PC-3 (cell line): ENCODE data around the gene GFER. TPM values are rescaled to one million over a fixed set of nuclear protein-coding genes. Genes with fewer than 3 reads are reported as not detected.

ENCODE experiments used
- ATAC-seq: fragments of 200-7000 bp; cut with Tn5 transposase; 2 replicates; pipeline ENCODE4 v1.9.1; 2020; ENCODE audit warnings: mild to moderate bottlenecking, moderate library complexity
- BruUV-seq: library from RNA; stranded (reverse); fragments of 400-500 nt; replicated peaks from 2 replicates; lab custom pipeline; 2021; lab: Mats Ljungman, UMichigan
- CTCF ChIA-PET: fragments of 300-600 bp; sonication (Branson Sonifier 250); formaldehyde crosslinking; loops from one replicate; lab custom pipeline; 2022; ENCODE audit warnings: antibody characterized with exemption; lab: Charles Lee
- POLR2A ChIA-PET: fragments of 300-600 bp; sonication (Branson Sonifier 250); formaldehyde crosslinking; loops from one replicate; lab custom pipeline; 2022; ENCODE audit warnings: antibody characterized with exemption; ENCODE audit not compliant: unreplicated experiment; lab: Charles Lee
- DNase-seq: peaks from one replicate; pipeline ENCODE4 v3.0.0-alpha.2; 2015
- H2AFZ ChIP-seq: fragments of 300-600 bp; sonication (generic); 2 replicates; pipeline ENCODE4 v1.6.0; 2016; ENCODE audit warnings: antibody characterized with exemption, low read length
- H3F3A ChIP-seq: fragments of 300-600 bp; sonication (generic); one replicate; pipeline ENCODE4 v1.6.0; 2017; ENCODE audit warnings: antibody characterized with exemption, low read length, control low read depth, mild to moderate bottlenecking; ENCODE audit not compliant: unreplicated experiment
- H3K27ac ChIP-seq: fragments of 300-600 bp; sonication (generic); 2 replicates; pipeline ENCODE4 v1.5.1; 2016; ENCODE audit warnings: mild to moderate bottlenecking, low read length
- H3K27me3 ChIP-seq: fragments of 300-600 bp; sonication (generic); 2 replicates; pipeline ENCODE4 v1.6.1; 2016; ENCODE audit warnings: low read length, mixed read lengths
- H3K36me3 ChIP-seq: fragments of 300-600 bp; sonication (generic); 2 replicates; pipeline ENCODE4 v1.6.1; 2016; ENCODE audit warnings: low read depth, mixed run types, low read length, mixed read lengths
- H3K4me1 ChIP-seq: fragments of 300-600 bp; sonication (generic); 2 replicates; pipeline ENCODE4 v1.5.1; 2016; ENCODE audit warnings: low read length; ENCODE audit not compliant: insufficient read depth
- H3K4me2 ChIP-seq: fragments of 300-600 bp; sonication (generic); 2 replicates; pipeline ENCODE4 v1.6.0; 2016; ENCODE audit warnings: low read length
- H3K4me3 ChIP-seq: fragments of 300-600 bp; sonication (generic); 2 replicates; pipeline ENCODE4 v1.5.1; 2016; ENCODE audit warnings: mild to moderate bottlenecking, low read length, mixed read lengths
- H3K79me2 ChIP-seq: fragments of 300-600 bp; sonication (generic); 2 replicates; pipeline ENCODE4 v1.6.1; 2017; ENCODE audit warnings: low read length, mixed read lengths
- H3K9ac ChIP-seq: fragments of 300-600 bp; sonication (generic); 2 replicates; pipeline ENCODE4 v1.6.0; 2016; ENCODE audit warnings: mild to moderate bottlenecking, low read length
- H3K9me2 ChIP-seq: fragments of 300-600 bp; sonication (generic); replicated peaks from 2 replicates; pipeline ENCODE4 v1.6.1; 2016; ENCODE audit warnings: mixed run types, low read length, mixed read lengths
- H3K9me3 ChIP-seq: fragments of 300-600 bp; sonication (generic); 2 replicates; pipeline ENCODE4 v1.6.1; 2016; ENCODE audit warnings: low read length, mixed read lengths
- H4K20me1 ChIP-seq: fragments of 300-600 bp; sonication (generic); 2 replicates; pipeline ENCODE4 v1.6.1; 2016; ENCODE audit warnings: low read length, mixed read lengths
- CTCF ChIP-seq: fragments of 300-600 bp; sonication (generic); conservative IDR thresholded peaks from 2 replicates; pipeline ENCODE4 v1.5.1; 2017; ENCODE audit warnings: antibody characterized with exemption, low read depth, mild to moderate bottlenecking, low read length
- EZH2 ChIP-seq: fragments of 300-600 bp; sonication (generic); IDR thresholded peaks from one replicate; pipeline ENCODE4 v1.6.1; 2017; ENCODE audit warnings: antibody characterized with exemption, mild to moderate bottlenecking, low read length; ENCODE audit not compliant: unreplicated experiment
- EZH2phosphoT487 ChIP-seq: fragments of 300-600 bp; sonication (generic); IDR thresholded peaks from 2 replicates; pipeline ENCODE4 v1.6.1; 2018; ENCODE audit warnings: mild to moderate bottlenecking, antibody characterized with exemption, low read length, borderline replicate concordance
- intact Hi-C: fragments of 100-400 bp; cut with micrococcal nuclease; formaldehyde crosslinking; loops from 2 replicates; pipeline ENCODE4 v1.9.0; 2023
- total RNA-seq: library from RNA; depleted of rRNA; stranded (reverse); fragments of >200 nt; gene quantifications from 2 replicates; pipeline ENCODE4 v1.2.3, GENCODE V29; 2014

Gene GFER
- total RNA-seq, 1 experiment from 2014 or later = 66.8 TPM

- TF ChIP-seq EZH2phosphoT487 (no peak), CTCF (no peak), EZH2 (no peak)
- Histone ChIP-seq H3K4me2 (no peak overlapping the region), H4K20me1 (no peaks in the 10 kb centered on the region), H3K79me2 (peaks cover 6% of the 10 kb centered on the region; the same call in 1 of the 2 replicates), H3K4me1 (peaks cover 8% of the 10 kb centered on the region), H3K27me3 (no peaks in the 10 kb centered on the region), H3K9me2 (no peaks in the 10 kb centered on the region), H3K36me3 (no peaks in the 10 kb centered on the region), H3K9me3 (no peaks in the 10 kb centered on the region), H2AFZ (no peak overlapping the region), H3K27ac (no peak overlapping the region), H3F3A (no peaks in the 10 kb centered on the region), H3K4me3 (no peak overlapping the region), H3K9ac (no peak overlapping the region)
- ATAC-seq (no peak), DNase-seq (no peak)
- ChIA-PET POLR2A (no interaction called here), CTCF (no interaction called here)
- BruUV-seq = no TSS peak
- intact Hi-C loops = no loop called here
These were observed 37.3 kb upstream of the GFER start for GRCh38 chr16:1946495-1947368.

GRCh38 chr16:1947369-1947670, 36.7 kb upstream of the GFER start:
- no peaks in the 10 kb centered on the region for H3K36me3 ChIP-seq
- TF ChIP-seq CTCF = no peak
- TF ChIP-seq EZH2phosphoT487 = no peak
- no peak for TF ChIP-seq EZH2
- H3K27me3 ChIP-seq = no peaks in the 10 kb centered on the region
- H3K4me1 ChIP-seq = peaks cover 2% of the 10 kb centered on the region
- peaks cover 6% of the 10 kb centered on the region; the same call in 1 of the 2 replicates for H3K79me2 ChIP-seq
- no TSS peak for BruUV-seq
- ATAC-seq (no peak), DNase-seq (no peak)
- H3F3A ChIP-seq = no peaks in the 10 kb centered on the region
- no peaks in the 10 kb centered on the region for H3K9me2 ChIP-seq
- POLR2A ChIA-PET = no interaction called here
- CTCF ChIA-PET = no interaction called here
- H3K9me3 ChIP-seq = no peaks in the 10 kb centered on the region
- H3K27ac ChIP-seq = no peak overlapping the region
- no peak overlapping the region for H2AFZ ChIP-seq
- no peaks in the 10 kb centered on the region for H4K20me1 ChIP-seq
- intact Hi-C loops = no loop called here
- H3K4me3 ChIP-seq = no peak overlapping the region
- H3K4me2 ChIP-seq = no peak overlapping the region
- no peak overlapping the region for H3K9ac ChIP-seq

- Histone ChIP-seq H3F3A (no peaks in the 10 kb centered on the region), H3K27ac (no peak overlapping the region), H3K9me2 (no peaks in the 10 kb centered on the region), H3K4me3 (no peak overlapping the region), H4K20me1 (no peaks in the 10 kb centered on the region), H3K4me1 (no peaks in the 10 kb centered on the region), H3K9ac (no peak overlapping the region), H3K9me3 (no peaks in the 10 kb centered on the region), H3K79me2 (no peaks in the 10 kb centered on the region), H3K4me2 (no peak overlapping the region), H3K27me3 (no peaks in the 10 kb centered on the region), H3K36me3 (no peaks in the 10 kb centered on the region), H2AFZ (no peak overlapping the region)
- ATAC-seq (no peak), DNase-seq (no peak)
- no TSS peak for BruUV-seq
- POLR2A ChIA-PET = no interaction called here
- intact Hi-C loops = no loop called here
- CTCF ChIA-PET = interaction anchor here (0.7 kb wide), 1 partner anchor 191 kb away, joined by 9 read pairs; no protein-coding TSS in a partner anchor
- TF ChIP-seq CTCF (no peak), EZH2 (no peak), EZH2phosphoT487 (no peak)
These were observed 34.5 kb upstream of the GFER start for GRCh38 chr16:1949507-1949906.
